SK-N-SH treated with all-trans-retinoic acid at 6 μM for 48 hours (cell line): ENCODE measurements around the gene CFAP251.

Source experiments
- ATAC-seq: fragments of 200-7000 bp; cut with Tn5 transposase; 3 replicates; pipeline ENCODE4 v1.9.1; 2020; ENCODE audit warnings: mild to moderate bottlenecking, moderate library complexity
- ARNTL ChIP-seq: fragments of 450-650 bp; formaldehyde crosslinking; IDR thresholded peaks from 2 replicates; pipeline ENCODE4 v1.5.0; 2020; ENCODE audit warnings: low read depth, mild to moderate bottlenecking, moderate library complexity, borderline replicate concordance
- BACH2 ChIP-seq: fragments of 250-450 bp; sonication (Bioruptor Pico); IDR thresholded peaks from 2 replicates; pipeline ENCODE4 v1.9.0; 2021; ENCODE audit warnings: mild to moderate bottlenecking, borderline replicate concordance
- CSDC2 ChIP-seq: fragments of 250-450 bp; sonication (Bioruptor Pico); IDR thresholded peaks from 2 replicates; pipeline ENCODE4 v1.5.0; 2020; ENCODE audit warnings: mild to moderate bottlenecking, moderate library complexity
- GLIS3 ChIP-seq: fragments of 250-450 bp; sonication (Bioruptor Pico); IDR thresholded peaks from 2 replicates; pipeline ENCODE4 v1.5.0; 2020; ENCODE audit warnings: mild to moderate bottlenecking, moderate library complexity
- PATZ1 ChIP-seq: fragments of 250-450 bp; sonication (Bioruptor Pico); IDR thresholded peaks from 2 replicates; pipeline ENCODE4 v1.8.0; 2020; ENCODE audit warnings: mild to moderate bottlenecking, moderate library complexity, borderline replicate concordance
- RARB ChIP-seq: fragments of 250-450 bp; sonication (Bioruptor Pico); IDR thresholded peaks from 2 replicates; pipeline ENCODE4 v1.8.0; 2021; ENCODE audit warnings: mild to moderate bottlenecking, moderate library complexity
- SNAI2 ChIP-seq: fragments of 250-450 bp; sonication (Bioruptor Pico); IDR thresholded peaks from 2 replicates; pipeline ENCODE4 v1.5.0; 2020; ENCODE audit warnings: mild to moderate bottlenecking, moderate library complexity
- TOX ChIP-seq: fragments of 250-450 bp; sonication (Bioruptor Pico); IDR thresholded peaks from 2 replicates; pipeline ENCODE4 v1.8.0; 2021; ENCODE audit warnings: mild to moderate bottlenecking, moderate library complexity, borderline replicate concordance
- TSHZ2 ChIP-seq: fragments of 250-450 bp; sonication (Bioruptor Pico); IDR thresholded peaks from 2 replicates; pipeline ENCODE4 v1.5.0; 2020; ENCODE audit warnings: mild to moderate bottlenecking, moderate library complexity
- ZC3H10 ChIP-seq: fragments of 250-450 bp; sonication (Bioruptor Pico); IDR thresholded peaks from 2 replicates; pipeline ENCODE4 v1.5.1; 2021; ENCODE audit warnings: mild to moderate bottlenecking, moderate library complexity
- ZFP3 ChIP-seq: fragments of 250-450 bp; sonication (Bioruptor Pico); IDR thresholded peaks from 2 replicates; pipeline ENCODE4 v1.5.0; 2020; ENCODE audit warnings: mild to moderate bottlenecking, moderate library complexity
- ZFP30 ChIP-seq: fragments of 450-650 bp; formaldehyde crosslinking; IDR thresholded peaks from 2 replicates; pipeline ENCODE4 v1.5.0; 2022; ENCODE audit warnings: mild to moderate bottlenecking, moderate library complexity
- ZNF565 ChIP-seq: fragments of 450-650 bp; formaldehyde crosslinking; conservative IDR thresholded peaks from 2 replicates; pipeline ENCODE4 v1.5.0; 2020; ENCODE audit warnings: low read depth, mild to moderate bottlenecking, moderate library complexity
- ZNF70 ChIP-seq: fragments of 450-650 bp; formaldehyde crosslinking; IDR thresholded peaks from 2 replicates; pipeline ENCODE4 v1.5.0; 2020; ENCODE audit warnings: mild to moderate bottlenecking, moderate library complexity
- ZNF8 ChIP-seq: fragments of 450-650 bp; formaldehyde crosslinking; IDR thresholded peaks from 2 replicates; pipeline ENCODE4 v1.5.0; 2020; ENCODE audit warnings: mild to moderate bottlenecking, moderate library complexity
- TF ChIP-seq, protein P1 (sequence below): fragments of 250-450 bp; sonication (Bioruptor Pico); IDR thresholded peaks from 2 replicates; pipeline ENCODE4 v1.5.1; 2021; ENCODE audit warnings: mild to moderate bottlenecking, moderate library complexity
- TF ChIP-seq, protein P2 (sequence below): fragments of 250-450 bp; sonication (Bioruptor Pico); IDR thresholded peaks from 2 replicates; pipeline ENCODE4 v1.8.0; 2021; ENCODE audit warnings: low read depth, mild to moderate bottlenecking, moderate library complexity, borderline replicate concordance
- TF ChIP-seq, protein P3 (sequence below): fragments of 250-450 bp; sonication (Bioruptor Pico); IDR thresholded peaks from 2 replicates; pipeline ENCODE4 v1.5.1; 2020; ENCODE audit warnings: low read depth, mild to moderate bottlenecking, moderate library complexity

CFAP251 gene

DNA sequence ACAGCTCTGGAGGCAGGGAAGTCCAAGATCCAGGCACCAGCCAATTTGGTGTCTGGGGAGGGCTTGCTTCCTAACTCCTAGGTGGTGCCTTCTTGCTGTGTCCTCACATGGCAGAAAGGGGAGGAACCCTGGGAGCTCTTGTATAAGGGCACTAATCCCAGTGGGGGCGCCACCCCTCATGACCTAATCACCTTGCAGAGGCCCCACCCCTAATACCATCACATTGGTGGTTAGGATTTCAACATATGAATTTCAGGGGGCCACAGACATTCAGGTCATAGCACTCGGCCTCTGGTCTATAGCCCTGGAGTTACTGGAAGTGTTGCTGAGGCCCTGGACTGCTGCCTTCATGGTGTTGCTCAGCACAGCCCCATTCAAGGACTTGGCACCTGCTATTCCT lies 15.2 kb upstream of the CFAP251 start:
- TF ChIP-seq PATZ1 (CRISPR knock-in tag) (no peak), ZNF565 (no peak), ZNF8 (CRISPR knock-in tag) (no peak), ZFP30 (CRISPR knock-in tag) (no peak), BACH2 (CRISPR knock-in tag) (no peak), ZFP3 (CRISPR knock-in tag) (no peak), GLIS3 (CRISPR knock-in tag) (no peak), SNAI2 (no peak), RARB (CRISPR knock-in tag) (no peak), TSHZ2 (CRISPR knock-in tag) (no peak)
- TF ChIP-seq, protein P1, sequence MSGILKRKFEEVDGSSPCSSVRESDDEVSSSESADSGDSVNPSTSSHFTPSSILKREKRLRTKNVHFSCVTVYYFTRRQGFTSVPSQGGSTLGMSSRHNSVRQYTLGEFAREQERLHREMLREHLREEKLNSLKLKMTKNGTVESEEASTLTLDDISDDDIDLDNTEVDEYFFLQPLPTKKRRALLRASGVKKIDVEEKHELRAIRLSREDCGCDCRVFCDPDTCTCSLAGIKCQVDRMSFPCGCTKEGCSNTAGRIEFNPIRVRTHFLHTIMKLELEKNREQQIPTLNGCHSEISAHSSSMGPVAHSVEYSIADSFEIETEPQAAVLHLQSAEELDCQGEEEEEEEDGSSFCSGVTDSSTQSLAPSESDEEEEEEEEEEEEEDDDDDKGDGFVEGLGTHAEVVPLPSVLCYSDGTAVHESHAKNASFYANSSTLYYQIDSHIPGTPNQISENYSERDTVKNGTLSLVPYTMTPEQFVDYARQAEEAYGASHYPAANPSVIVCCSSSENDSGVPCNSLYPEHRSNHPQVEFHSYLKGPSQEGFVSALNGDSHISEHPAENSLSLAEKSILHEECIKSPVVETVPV (CRISPR knock-in tag): no peak
- TF ChIP-seq, protein P2, sequence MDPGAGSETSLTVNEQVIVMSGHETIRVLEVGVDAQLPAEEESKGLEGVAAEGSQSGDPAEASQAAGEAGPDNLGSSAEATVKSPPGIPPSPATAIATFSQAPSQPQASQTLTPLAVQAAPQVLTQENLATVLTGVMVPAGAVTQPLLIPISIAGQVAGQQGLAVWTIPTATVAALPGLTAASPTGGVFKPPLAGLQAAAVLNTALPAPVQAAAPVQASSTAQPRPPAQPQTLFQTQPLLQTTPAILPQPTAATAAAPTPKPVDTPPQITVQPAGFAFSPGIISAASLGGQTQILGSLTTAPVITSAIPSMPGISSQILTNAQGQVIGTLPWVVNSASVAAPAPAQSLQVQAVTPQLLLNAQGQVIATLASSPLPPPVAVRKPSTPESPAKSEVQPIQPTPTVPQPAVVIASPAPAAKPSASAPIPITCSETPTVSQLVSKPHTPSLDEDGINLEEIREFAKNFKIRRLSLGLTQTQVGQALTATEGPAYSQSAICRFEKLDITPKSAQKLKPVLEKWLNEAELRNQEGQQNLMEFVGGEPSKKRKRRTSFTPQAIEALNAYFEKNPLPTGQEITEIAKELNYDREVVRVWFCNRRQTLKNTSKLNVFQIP (CRISPR knock-in tag): no peak
- TF ChIP-seq, protein P3, sequence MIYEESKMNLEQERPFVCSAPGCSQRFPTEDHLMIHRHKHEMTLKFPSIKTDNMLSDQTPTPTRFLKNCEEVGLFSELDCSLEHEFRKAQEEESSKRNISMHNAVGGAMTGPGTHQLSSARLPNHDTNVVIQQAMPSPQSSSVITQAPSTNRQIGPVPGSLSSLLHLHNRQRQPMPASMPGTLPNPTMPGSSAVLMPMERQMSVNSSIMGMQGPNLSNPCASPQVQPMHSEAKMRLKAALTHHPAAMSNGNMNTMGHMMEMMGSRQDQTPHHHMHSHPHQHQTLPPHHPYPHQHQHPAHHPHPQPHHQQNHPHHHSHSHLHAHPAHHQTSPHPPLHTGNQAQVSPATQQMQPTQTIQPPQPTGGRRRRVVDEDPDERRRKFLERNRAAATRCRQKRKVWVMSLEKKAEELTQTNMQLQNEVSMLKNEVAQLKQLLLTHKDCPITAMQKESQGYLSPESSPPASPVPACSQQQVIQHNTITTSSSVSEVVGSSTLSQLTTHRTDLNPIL (CRISPR knock-in tag): no peak
- TF ChIP-seq, all 23 proteins: peak for 0
- no peak; the same call in 2 of the 3 replicates for ATAC-seq

GRCh38 chr12:121905746-121906145 lies 12.6 kb upstream of the CFAP251 start:
- ATAC-seq: no peak

GRCh38 chr12:121908702-121909101 lies 9.7 kb upstream of the CFAP251 start:
- no peak; the same call in 2 of the 3 replicates for ATAC-seq

More at GRCh38 chr12:121905746-121906145, 12.6 kb upstream of the CFAP251 start:
- TF ChIP-seq ZFP3 (CRISPR knock-in tag) (no peak), ARNTL (no peak), BACH2 (CRISPR knock-in tag) (no peak), ZFP30 (CRISPR knock-in tag) (no peak), CSDC2 (CRISPR knock-in tag) (no peak)
- TF ChIP-seq, protein P1 (CRISPR knock-in tag): no peak

More at GRCh38 chr12:121908702-121909101, 9.7 kb upstream of the CFAP251 start:
- TF ChIP-seq ZFP30 (CRISPR knock-in tag): no peak
- TF ChIP-seq TOX (CRISPR knock-in tag): no peak
- no peak for TF ChIP-seq ZNF565
- TF ChIP-seq GLIS3 (CRISPR knock-in tag): no peak
- no peak for TF ChIP-seq BACH2 (CRISPR knock-in tag)
- no peak for TF ChIP-seq RARB (CRISPR knock-in tag)
- TF ChIP-seq PATZ1 (CRISPR knock-in tag): no peak
- TF ChIP-seq ZNF70 (CRISPR knock-in tag): no peak
- TF ChIP-seq, protein P2 (CRISPR knock-in tag): no peak
- TF ChIP-seq TSHZ2 (CRISPR knock-in tag): no peak
- no peak for TF ChIP-seq ZC3H10 (CRISPR knock-in tag)
